Measurements from ENCODE around the gene MYO6.
A peak's percentile ranks its signal among the peaks of the same experiment; 100 is the strongest.

MYO6 gene

DNA sequence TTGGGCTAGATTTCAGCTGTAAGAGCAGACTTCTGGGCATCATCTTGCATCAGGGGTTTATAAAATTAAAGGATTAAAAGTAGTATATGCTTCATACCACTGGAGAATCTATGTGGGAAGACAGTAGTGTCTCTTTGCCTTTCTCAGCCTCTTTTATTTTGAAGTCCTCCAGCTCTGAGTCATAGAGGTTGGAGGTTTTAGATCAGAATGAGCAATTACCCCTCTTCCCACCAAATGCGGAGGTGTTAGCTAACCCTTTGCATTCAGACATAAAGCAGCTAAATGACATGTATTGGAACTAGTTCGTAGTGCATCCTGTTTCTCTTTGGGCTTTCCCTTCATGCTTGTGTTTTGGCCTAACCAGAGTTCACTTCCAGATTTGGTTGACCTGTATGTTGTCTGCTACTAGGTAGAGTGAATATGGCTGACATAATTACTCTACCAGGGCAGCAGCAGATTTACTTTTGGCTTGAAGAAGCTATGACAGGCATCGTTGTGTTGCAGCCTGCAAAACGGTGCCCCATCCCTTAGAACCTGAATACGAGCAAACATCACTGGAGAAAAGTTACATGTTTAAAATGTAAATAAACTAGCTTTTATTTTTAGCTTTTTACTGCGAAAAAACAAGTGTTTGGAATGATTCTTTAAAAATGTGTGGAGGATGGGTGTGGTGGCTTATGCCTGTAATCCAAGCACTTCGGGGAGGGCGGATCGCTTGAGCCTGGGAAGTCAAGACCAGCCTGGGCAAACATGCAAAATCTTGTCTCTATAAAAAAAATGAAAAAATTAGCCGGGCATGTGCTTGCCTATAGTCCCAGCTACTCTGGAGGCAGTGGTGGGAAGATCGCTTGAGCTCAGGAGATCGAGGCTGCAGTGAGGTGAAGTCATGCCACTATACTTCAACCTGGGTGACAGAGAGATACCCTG, 82.2 kb downstream of the MYO6 start:
- DNase-seq = peak; percentile 44

DNA sequence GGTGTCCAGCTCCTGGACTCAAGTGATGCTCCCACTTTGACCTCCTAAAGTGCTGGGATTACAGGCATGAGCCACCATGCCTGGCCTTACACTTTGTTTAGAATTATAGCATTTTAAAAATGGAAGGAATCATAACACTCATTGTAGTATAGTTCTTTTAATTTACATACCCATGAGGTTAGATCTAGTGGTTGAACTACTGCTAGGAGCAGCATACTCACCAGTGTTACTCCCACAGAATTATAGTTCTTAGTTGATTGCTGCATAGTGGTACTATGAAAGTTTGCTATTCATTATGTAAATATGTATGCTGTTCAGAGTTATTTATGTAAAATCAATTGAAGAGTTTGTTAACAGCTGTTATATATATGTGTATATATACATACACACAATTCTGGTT, 85.4 kb downstream of the MYO6 start:
- DNase-seq = no peak

DNA sequence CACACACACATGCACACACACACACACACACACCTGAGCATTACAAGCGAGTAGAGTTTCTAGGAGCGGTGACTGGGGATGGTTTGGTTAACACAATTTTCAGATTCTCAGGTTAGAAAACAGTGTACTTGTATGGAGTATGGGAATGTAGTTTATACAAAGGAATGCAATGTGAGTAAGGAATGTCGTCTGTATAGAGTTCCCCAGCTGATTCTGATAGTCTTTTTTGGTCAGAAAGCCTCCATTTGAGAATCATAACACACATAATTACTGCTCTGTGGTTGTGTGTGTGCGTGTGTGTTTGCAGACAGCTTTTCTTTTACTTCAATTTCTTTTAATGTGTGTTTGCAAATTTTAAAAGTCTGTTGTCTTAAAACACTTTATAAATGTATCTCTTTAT, 93.2 kb downstream of the MYO6 start:
- DNase-seq = no peak

DNA sequence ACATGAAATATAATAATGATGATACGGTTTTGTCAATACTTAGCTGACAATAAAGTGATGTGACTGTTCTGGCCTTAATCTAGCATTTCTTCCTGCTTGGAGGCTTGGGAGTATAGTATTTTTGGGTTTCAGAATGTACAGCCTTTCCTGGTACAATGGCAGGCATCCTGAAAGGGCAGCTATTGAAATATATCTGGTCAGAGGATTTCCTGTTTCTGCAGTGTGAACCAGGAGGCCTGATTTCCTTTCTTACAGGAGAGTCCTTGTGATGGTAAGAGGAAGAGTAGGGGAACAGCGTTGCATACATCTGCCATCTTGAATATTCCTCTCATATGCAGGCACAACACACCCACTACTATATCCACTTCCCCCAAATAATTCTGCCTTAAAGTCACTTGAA, 93.7 kb downstream of the MYO6 start:
- DNase-seq = no peak

DNA sequence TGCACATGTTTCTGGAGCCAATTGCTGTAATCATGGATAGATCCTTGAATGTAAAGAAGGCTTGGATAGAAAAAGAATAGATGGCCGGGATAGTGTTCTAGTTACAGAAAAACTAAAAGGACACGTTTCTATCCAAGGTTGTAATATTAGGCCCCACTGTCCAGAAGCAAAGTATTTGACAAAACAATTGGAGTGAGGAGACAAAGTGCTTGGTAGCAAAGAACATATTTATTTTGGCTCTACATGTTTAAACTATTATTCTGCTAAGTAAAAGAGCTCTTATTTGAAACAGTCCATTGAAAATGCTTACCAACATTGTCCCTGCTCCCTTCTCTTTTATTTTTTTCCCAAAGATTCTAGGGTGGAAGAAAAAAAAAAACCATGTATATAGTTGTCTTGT, 94.4 kb downstream of the MYO6 start:
- DNase-seq = no peak

DNA sequence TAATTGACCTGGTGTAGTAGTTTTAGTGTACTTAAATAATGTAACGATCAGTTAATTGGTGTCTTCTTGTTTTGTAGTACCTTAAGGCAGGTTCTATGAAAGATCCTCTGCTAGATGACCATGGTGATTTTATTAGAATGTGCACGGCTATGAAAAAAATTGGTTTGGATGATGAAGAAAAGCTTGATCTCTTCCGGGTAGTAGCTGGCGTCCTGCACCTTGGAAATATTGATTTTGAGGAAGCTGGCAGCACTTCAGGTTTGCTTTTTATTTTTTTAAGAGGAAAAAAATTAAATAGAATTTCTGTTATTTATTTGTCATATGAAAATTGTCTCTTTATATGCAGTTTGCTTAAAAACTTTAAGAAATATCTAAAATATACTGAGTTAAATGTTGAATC, 99.2 kb downstream of the MYO6 start:
- no peak for DNase-seq

DNA sequence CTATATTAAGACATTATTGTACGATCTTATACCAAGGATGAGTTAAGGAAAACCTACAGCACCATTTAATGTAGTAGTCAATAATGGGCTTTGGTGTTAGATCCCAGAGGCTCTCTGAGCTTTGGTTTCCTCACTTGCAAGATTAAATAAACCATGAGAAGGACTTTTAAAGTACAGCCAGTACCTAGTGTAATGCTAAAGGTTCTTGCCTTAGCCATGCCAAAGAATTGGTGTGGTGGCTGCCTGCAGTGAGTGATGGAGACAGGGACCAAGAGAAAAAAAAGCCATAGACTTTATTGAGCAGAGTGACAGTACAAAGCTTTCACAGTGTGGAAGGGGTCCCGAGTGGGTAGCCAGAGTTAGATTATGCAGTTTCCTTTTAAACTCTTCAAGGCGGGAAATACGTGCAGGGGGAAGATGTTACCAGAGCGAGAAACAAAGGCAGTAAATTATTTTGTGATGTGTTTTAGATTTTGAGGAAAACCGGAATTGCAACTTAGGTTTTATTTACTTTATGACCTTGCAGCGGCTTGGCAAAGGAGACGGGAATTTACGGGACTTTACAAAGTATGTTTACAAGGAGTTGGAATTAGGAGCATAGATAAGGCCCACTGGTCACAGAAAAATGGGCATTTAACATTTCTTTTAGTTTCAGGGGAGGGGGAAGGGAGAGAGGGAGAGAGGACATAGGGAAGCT, 100.4 kb downstream of the MYO6 start:
- DNase-seq = no peak

DNA sequence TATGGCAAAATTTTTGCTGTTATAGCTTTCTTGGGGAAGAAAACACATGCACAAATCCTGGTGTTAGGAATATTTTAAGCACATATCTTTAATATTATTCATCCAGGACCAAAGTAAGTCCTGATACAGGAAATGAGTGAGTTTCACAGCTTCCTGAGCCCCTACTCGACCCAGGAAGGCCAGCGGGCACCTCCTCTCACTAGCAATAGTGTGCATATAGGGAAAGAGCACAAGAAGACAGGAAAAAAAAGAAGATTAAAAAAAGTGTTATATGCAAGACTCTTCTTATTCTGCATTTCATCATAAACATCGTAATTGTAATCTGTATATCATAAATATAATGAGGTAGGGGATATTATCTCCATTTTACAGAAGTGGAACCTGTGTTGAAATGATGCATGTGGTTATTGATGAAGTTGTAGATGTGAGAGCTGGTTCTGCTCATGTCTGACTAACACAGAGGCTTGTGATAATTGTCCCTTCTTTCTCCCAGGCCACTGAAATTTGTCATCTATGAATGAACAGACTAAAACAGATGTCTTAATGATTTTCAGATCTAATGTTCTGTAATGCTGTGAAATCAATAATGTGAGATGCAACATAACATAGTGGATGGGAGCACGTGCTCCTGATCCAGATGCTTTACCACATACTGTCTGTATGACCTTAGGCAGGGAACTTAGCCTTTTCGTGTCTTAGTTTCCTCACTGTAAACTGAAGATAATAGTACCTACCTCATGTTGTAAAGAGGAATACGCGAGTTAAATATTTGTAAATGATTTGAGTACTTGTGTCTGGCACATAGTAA, 101.2 kb downstream of the MYO6 start:
- no peak for DNase-seq

DNA sequence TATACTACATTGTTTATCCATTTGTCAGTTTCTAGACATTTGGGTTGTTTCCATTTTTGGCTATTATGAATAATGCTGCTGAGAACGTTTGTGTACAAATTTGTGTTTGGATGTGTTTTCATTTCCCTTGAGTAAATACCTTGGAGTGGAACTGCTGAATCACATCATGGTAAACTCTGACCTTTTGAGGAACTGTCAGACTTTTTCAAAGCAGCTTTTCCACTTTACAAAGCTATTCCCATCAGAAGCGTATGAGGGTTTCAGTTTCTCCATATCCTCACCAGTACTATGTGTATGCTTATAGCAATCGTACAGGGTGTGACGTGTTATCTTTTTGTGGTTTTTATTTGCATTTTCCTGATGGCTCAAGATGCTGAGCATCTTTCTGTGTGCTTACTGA, 103.7 kb downstream of the MYO6 start:
- no peak for DNase-seq

DNA sequence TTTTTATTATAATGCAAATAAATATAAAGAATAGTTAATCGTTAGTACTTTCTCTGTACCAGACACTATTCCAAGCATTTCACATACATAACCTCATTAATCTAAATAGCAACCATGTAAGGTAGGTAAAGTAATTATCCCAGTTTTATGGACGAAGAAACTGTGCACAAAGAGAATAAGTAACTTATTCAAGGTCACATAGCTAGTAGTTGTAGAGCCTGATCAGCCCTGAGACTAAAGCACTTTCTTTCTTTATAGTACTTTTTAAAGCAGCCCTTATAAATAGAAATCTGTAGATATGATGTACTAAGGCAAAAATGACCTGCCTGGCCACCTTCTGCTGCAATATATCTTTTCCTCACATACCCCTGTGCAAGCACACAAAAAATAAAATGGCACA, 104.8 kb downstream of the MYO6 start:
- no peak for DNase-seq

DNA sequence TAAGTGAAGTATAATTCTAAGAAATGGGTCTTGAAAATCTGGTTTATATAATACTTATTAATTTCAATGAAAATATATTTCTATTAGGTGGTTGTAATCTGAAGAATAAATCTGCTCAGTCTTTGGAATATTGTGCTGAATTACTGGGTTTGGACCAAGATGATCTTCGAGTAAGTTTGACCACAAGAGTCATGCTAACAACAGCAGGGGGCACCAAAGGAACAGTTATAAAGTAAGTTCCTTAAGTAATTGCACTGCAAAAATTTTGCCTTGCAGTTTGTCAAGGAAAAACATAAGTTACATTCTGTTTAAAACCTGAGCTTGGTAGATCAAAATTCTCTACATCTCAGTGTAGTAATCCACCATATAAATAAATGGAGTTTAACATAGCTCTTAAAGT, 106.0 kb downstream of the MYO6 start:
- DNase-seq = peak; percentile 1

DNA sequence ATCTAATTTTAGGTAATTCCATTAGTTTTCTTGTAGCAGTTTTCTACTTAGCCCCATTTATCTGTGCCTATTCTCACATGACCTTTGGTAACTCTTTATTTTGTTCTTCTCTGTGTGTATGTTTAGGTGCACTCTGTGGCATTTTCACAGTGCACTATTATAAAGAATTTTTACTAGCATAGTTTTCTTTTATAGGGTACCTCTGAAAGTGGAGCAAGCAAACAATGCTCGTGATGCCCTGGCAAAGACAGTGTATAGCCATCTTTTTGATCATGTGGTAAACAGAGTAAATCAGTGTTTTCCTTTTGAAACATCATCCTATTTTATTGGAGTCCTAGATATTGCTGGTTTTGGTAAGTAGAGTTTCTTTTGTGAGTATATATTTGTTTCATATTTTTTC, 107.9 kb downstream of the MYO6 start:
- no peak for DNase-seq

DNA sequence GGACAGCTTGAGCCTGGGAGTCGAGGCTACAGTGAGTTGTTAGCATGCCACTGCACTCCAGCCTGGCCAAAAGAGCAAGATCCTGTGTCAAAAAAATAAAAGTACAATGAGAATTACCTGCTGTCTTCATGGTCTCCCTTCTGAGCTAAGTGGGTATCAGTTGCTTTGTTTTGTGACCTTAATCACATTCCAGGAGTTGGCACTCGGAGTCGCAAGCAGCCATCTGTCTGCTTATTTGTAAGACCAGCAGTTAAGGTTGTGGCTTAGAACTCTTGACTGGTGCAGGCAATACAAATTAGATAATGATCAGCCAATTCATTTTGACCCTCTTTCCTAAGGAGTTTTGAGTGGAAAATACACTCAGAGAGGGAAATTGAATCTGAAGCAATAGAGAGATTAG, 114.0 kb downstream of the MYO6 start:
- peak; percentile 41 for DNase-seq

DNA sequence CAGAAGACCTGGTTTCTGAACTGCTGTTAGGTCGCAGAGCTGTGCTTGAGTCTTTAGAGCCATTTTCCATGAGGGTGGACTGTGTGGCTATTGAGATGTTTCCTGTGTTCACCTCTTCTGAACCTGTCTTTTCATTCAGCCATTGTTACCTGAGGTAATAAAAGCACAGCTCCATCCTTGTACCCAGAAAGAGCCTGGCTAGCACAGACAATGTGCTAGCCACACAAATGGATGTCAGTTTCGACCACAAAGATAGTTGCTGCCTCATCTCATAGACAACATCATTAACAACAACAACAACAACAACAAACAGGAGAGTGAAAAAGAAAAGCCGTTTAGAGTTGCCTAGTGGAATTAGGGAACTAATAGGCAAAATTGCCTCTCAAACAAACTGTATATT, 114.7 kb downstream of the MYO6 start:
- no peak for DNase-seq

DNA sequence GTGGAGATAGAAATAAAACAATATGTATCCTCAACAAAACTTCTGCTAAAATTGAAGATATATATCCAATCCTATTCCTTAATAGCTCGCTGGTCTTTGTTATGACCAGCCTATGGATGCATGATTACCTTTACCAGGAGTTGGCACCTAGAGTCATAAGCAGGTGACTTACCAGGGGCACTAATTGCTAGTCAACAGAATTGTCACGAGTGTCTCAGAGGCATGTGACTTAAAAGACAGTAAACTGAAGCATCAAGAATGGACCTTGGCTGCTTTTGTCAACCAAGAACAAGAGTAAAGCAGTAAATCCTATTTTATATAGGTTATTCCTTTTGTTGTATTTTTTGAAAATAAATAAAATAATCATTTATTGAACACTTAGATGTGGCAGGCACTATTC, 115.4 kb downstream of the MYO6 start:
- no peak for DNase-seq

DNA sequence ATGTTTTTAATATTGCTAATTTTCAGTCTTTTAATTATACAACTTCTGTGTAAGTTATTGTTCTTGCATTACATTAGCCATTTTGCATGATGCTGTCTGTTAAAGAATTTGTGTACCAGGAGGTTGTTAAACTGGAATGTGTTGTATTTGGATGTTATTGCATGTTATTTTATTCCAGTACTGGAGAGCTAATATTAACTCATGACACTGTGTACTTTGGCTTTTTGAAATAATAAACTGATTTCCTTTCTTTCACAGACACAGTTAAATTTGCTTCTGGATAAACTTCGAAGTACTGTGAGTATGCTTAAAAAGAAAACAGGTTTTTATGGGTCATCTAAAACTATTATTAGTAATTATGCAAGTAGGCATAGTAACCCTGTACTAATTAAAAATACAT, 121.3 kb downstream of the MYO6 start:
- no peak for DNase-seq

DNA sequence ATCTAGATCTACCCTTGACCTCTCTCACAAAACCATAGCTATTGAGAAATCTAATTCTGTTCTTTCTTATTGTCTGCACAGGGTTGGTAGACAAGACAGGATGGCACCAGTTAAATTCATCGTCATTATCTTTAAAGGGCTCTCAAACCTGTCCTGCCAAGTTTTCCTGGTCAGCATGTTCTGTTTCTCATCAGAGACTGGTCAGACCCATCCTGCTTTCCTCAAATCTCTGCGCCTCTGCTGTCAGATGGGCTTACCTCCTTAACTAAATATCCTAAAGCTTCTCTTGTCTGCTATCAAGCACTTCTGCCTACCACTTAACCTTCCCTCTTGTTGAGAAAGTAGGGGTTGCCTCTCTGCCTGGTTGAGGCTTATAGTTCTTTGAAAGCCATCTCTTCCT, 125.2 kb downstream of the MYO6 start:
- no peak for DNase-seq

DNA sequence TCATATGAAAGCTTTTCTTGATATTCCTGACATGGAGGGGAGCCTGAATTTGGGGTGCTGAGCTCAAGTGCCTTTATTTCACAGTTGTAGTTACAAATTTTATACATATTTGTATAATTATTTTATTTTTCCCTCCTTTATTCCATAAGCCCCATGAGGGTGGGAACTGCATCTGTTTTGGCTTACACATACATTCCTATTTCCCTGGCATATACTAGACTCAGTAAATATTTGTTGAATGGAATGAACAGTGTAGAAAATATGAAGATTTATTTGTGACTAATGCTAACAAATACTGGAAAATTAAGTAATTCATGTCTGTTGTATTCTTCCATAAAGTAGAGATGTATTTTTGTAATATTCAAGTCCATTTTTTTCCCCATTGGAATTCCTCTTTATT, 127.1 kb downstream of the MYO6 start:
- DNase-seq = no peak

DNA sequence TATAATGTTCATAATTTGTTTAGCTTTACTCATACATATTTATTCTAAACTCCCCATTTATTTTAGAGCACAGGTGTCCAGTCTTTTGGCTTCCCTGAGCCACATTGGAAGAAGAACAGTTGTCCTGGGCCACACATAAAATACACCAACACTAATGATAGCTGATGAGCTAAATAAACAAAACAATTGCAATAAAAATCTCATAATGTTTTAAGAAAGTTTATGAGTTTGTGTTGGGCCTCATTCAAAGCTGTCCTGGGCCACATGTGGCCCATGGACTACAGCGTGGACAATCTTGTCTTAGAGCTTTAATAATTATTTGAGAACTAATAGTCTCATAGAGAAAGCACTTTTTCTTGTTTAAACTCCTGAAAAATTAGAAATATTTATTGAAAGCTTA, 131.3 kb downstream of the MYO6 start:
- DNase-seq = no peak

DNA sequence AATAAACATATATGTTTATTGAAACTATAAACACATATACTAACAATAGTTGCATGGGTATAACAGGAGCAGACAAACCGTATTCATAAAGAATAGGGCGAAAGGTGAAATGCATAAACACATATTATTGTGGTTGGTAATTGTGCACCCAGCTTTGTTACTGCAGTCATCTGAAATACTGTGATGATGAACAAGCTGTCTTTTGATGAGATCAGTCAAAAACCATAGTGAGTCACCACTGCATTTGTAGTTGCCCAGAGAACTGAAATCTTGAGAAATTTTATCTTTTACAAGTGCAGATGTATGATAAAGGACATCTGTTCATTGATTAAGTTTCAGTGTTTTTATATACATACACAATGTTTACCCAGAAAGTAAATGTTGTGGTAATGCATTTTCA, 133.7 kb downstream of the MYO6 start:
- peak; percentile 27 for DNase-seq

DNA sequence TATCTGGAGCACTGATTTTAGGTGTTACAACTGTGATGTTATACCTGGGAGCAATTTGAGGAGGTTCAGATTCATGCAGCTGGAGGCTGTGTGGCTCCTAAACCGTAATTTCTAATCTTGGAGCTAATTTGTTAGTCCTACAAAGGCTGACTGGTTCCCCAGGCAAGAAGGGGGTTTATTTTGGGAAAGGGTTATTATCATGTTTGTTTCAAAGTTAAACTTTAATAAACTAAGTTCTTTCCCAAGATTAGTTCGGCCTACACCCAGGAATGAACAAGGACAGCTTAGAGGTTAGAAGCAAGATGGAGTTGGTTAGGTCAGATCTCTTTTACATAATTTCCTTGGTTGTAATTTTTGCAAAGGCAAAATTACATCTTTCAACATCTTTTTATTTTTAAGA, 135.8 kb downstream of the MYO6 start:
- DNase-seq = no peak

DNA sequence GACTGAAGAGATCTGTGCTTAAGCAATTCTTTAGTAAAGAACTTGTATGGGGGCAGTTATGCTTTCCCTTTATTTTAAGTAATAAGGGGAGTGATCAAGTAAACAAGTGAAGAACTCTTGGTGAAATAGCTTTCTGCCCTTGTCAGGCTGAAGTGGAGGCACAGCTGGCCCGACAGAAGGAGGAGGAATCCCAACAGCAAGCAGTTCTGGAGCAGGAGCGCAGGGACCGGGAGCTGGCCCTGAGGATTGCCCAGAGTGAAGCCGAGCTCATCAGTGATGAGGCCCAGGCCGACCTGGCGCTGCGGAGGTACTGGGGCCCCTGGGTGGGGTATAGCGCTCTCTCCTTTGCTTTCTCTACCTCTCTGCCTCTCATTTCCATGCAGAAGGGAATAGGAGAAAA, 143.3 kb downstream of the MYO6 start:
- no peak for DNase-seq

DNA sequence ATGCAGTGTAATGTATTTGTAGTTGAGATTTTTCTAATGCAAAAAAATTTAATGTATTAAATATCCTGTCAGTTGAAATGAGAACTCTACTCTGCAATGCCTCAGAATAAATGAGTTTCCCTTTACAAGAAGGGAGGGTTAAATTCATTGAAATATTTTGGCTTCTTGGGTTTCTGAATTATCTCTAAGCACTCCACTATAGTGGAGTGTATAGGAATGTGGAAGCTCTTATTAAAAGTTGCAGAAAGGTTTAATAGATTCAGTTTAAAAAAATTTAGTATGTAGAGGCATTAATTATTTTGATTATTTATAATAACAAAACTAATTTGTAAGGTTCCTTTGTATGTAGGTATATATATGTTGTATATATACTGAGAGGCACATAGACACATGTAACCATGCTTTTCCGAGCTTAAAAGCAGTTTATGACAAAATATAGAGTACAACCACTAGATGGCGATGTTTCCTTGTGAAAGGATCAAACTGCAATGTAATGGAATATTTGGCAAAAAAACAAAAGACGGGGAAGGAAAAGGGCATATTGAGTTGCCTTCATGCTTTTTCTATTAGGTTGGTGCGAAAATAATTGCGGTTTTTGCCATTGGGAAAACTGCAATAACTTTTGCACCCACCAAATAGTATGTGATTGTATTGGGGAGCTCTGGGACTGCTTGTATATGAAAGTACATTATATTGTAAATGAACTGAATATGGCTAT, 144.2 kb downstream of the MYO6 start:
- DNase-seq = peak; percentile 65
